ENCODE data around the gene SLBP. TPM values are rescaled to one million over a fixed set of nuclear protein-coding genes. Genes with fewer than 3 reads are reported as not detected.

SLBP gene
- polyA plus RNA-seq, 1 experiment, result 72.0 TPM

GRCh38 chr4:1716065-1716945 is 4.2 kb upstream of the SLBP start:
- H3K27ac ChIP-seq (ENCODE audit: low read depth, low read length), result no peak overlapping the region
- POLR2A ChIA-PET, result no interaction called here
- DNase-seq (ENCODE audit: low read depth, low spot score), result no peak
- no peak for TF ChIP-seq CTCF (IDR thresholded peaks at IDR 0.05; ENCODE audit: low read depth, low read length)
- CTCF ChIA-PET, result no interaction called here
- H3K4me3 ChIP-seq (ENCODE audit: low read depth, low read length), result no peak overlapping the region
- no peaks in the 10 kb centered on the region; the same call in 1 of the 2 replicates for H3K9me3 ChIP-seq (ENCODE audit: control insufficient read depth, insufficient read depth, low read length)
- H3K27me3 ChIP-seq (ENCODE audit: control insufficient read depth, insufficient read depth, low read length), result no peaks in the 10 kb centered on the region

- Histone ChIP-seq H3K27ac (ENCODE audit: low read depth, low read length) (no peak overlapping the region), H3K9me3 (ENCODE audit: control insufficient read depth, insufficient read depth, low read length) (no peaks in the 10 kb centered on the region; the same call in 1 of the 2 replicates), H3K4me3 (ENCODE audit: low read depth, low read length) (no peak overlapping the region), H3K27me3 (ENCODE audit: control insufficient read depth, insufficient read depth, low read length) (no peaks in the 10 kb centered on the region)
- ChIA-PET CTCF (interaction anchor here (1.7 kb wide), 1 partner anchor 22 kb away, joined by 5 read pairs; no protein-coding TSS in a partner anchor), POLR2A (no interaction called here)
- no peak for DNase-seq (ENCODE audit: low read depth, low spot score)
- no peak for TF ChIP-seq CTCF (IDR thresholded peaks at IDR 0.05; ENCODE audit: low read depth, low read length)
Observed at GRCh38 chr4:1715002-1715758, 3.1 kb upstream of the SLBP start.

GRCh38 chr4:1714303-1715001 is 2.3 kb upstream of the SLBP start:
- ChIA-PET CTCF (interaction anchor here (1.0 to 1.7 kb wide), 2 partner anchors 12 to 22 kb away, joined by 3 to 5 read pairs; no protein-coding TSS in a partner anchor), POLR2A (no interaction called here)
- TF ChIP-seq CTCF (IDR thresholded peaks at IDR 0.05; ENCODE audit: low read depth, low read length), result no peak
- DNase-seq (ENCODE audit: low read depth, low spot score), result no peak
- Histone ChIP-seq H3K27me3 (ENCODE audit: control insufficient read depth, insufficient read depth, low read length) (no peaks in the 10 kb centered on the region), H3K27ac (ENCODE audit: low read depth, low read length) (no peak overlapping the region), H3K4me3 (ENCODE audit: low read depth, low read length) (no peak overlapping the region), H3K9me3 (ENCODE audit: control insufficient read depth, insufficient read depth, low read length) (no peaks in the 10 kb centered on the region; the same call in 1 of the 2 replicates)

GRCh38 chr4:1713003-1713851 is 1.1 kb upstream of the SLBP start:
- Histone ChIP-seq H3K27me3 (ENCODE audit: control insufficient read depth, insufficient read depth, low read length) (no peaks in the 10 kb centered on the region), H3K27ac (ENCODE audit: low read depth, low read length) (peak overlapping the region; percentile 31), H3K4me3 (ENCODE audit: low read depth, low read length) (peak overlapping the region; percentile 88), H3K9me3 (ENCODE audit: control insufficient read depth, insufficient read depth, low read length) (no peaks in the 10 kb centered on the region; the same call in 1 of the 2 replicates)
- ChIA-PET POLR2A (interaction anchor here (0.9 to 2.1 kb wide), 3 partner anchors 8 to 10 kb away, joined by 3 to 21 read pairs (median 6); partner anchors contain the start of genes TACC3 and TMEM129), CTCF (interaction anchor here (0.8 to 1.9 kb wide), 3 partner anchors 13 to 357 kb away, joined by 4 to 5 read pairs (median 4); no protein-coding TSS in a partner anchor)
- DNase-seq (ENCODE audit: low read depth, low spot score), result no peak
- no peak for TF ChIP-seq CTCF (IDR thresholded peaks at IDR 0.05; ENCODE audit: low read depth, low read length)
